A549 (cell line): ENCODE measurements around the gene MIS18A.

Source experiments
- PHF8 ChIP-seq: fragments of 200-600 bp; sonication (generic); IDR thresholded peaks from 2 replicates; pipeline ENCODE4 v1.6.1; 2016; ENCODE audit warnings: low read depth, mild to moderate bottlenecking, antibody characterized with exemption, moderate library complexity, borderline replicate concordance
- POLR2A ChIP-seq: IDR thresholded peaks from 2 replicates; pipeline ENCODE4 v1.6.1; 2012; ENCODE audit warnings: mild to moderate bottlenecking, low read length
- REST ChIP-seq: fragments of 200-600 bp; sonication (generic); IDR thresholded peaks from 2 replicates; pipeline ENCODE4 v1.6.1; 2016; ENCODE audit warnings: antibody characterized with exemption, mild to moderate bottlenecking, moderate library complexity
- RFX5 ChIP-seq: fragments of 450-650 bp; IDR thresholded peaks from 2 replicates; pipeline ENCODE4 v1.7.1; 2014; ENCODE audit warnings: antibody characterized with exemption, mild to moderate bottlenecking, moderate library complexity
- RNF2 ChIP-seq: fragments of 200-600 bp; sonication (generic); IDR thresholded peaks from 2 replicates; pipeline ENCODE4 v1.6.1; 2016; ENCODE audit warnings: low read depth, mild to moderate bottlenecking, antibody characterized with exemption, moderate library complexity, borderline replicate concordance
- SMC3 ChIP-seq: fragments of >200 bp; sonication (Bioruptor Twin); formaldehyde crosslinking; IDR thresholded peaks from 3 replicates; pipeline ENCODE4 v1.6.1; 2018; ENCODE audit warnings: inconsistent platforms
- TF ChIP-seq, protein P1 (sequence below): fragments of >200 bp; sonication (Bioruptor Twin); formaldehyde crosslinking; IDR thresholded peaks from 3 replicates; pipeline ENCODE4 v1.5.1; 2016
- TF ChIP-seq, protein P2 (sequence below): fragments of >200 bp; sonication (Bioruptor Twin); formaldehyde crosslinking; IDR thresholded peaks from 3 replicates; pipeline ENCODE4 v1.6.1; 2016

DNA sequence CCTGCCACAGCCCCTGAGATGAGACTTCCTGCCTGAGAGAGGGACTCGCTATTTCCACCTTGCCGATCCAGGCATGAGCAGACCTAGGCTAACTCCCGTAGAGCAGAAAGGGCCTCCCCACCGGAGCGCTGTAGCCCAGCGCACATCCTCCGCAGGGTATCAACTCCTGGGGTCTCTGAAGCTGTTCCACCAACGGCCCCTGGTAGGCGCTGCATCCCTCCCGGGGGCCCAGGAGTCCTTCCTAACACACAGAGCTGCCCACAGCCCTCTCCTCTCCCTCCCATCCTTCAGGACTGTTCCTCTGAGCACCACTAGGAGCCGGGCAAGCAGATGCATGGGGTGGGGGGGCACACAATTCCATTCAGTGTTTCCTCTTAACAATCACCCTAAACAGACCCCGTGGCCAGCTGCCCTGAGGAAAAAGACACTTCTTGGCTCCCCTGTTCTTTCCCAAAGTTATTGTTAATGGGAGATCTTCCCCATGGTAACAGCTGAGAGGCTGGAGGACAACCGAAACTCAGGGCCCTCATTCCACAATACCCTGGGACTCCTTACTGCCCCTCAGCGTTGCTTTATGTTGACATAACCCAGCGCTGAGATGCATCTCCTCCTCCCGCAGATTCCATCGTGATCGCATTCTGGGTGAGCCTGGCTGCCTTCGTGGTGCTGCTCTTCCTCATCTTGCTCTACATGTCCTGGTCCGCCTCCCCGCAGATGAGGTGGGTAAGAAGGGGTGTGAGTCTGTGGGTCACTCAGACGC, 27.4 kb upstream of the MIS18A start:
- TF ChIP-seq POLR2A (no peak), REST (no peak), SMC3 (no peak), PHF8 (no peak), RNF2 (no peak), RFX5 (no peak)
- TF ChIP-seq, protein P1, sequence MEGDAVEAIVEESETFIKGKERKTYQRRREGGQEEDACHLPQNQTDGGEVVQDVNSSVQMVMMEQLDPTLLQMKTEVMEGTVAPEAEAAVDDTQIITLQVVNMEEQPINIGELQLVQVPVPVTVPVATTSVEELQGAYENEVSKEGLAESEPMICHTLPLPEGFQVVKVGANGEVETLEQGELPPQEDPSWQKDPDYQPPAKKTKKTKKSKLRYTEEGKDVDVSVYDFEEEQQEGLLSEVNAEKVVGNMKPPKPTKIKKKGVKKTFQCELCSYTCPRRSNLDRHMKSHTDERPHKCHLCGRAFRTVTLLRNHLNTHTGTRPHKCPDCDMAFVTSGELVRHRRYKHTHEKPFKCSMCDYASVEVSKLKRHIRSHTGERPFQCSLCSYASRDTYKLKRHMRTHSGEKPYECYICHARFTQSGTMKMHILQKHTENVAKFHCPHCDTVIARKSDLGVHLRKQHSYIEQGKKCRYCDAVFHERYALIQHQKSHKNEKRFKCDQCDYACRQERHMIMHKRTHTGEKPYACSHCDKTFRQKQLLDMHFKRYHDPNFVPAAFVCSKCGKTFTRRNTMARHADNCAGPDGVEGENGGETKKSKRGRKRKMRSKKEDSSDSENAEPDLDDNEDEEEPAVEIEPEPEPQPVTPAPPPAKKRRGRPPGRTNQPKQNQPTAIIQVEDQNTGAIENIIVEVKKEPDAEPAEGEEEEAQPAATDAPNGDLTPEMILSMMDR: no peak
- TF ChIP-seq, protein P2, sequence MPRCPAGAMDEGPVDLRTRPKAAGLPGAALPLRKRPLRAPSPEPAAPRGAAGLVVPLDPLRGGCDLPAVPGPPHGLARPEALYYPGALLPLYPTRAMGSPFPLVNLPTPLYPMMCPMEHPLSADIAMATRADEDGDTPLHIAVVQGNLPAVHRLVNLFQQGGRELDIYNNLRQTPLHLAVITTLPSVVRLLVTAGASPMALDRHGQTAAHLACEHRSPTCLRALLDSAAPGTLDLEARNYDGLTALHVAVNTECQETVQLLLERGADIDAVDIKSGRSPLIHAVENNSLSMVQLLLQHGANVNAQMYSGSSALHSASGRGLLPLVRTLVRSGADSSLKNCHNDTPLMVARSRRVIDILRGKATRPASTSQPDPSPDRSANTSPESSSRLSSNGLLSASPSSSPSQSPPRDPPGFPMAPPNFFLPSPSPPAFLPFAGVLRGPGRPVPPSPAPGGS: no peak
